H9 (cell line): ENCODE measurements around the gene HPDL. TPM values are rescaled to one million over a fixed set of nuclear protein-coding genes. Genes with fewer than 3 reads are reported as not detected.

Source experiments
- DNase-seq: peaks from one replicate; pipeline ENCODE4 v3.0.0-alpha.2; 2017
- H2AFZ ChIP-seq: one replicate; pipeline ENCODE4 v1.6.1; 2013; ENCODE audit warnings: mild to moderate bottlenecking, low read length, control low read depth, moderate library complexity
- H2AK5ac ChIP-seq: 2 replicates; pipeline ENCODE4 v1.6.1; 2013; ENCODE audit warnings: low read length, control low read depth, mixed read lengths; ENCODE audit not compliant: insufficient read length
- H2BK120ac ChIP-seq: one replicate; pipeline ENCODE4 v1.6.1; 2013; ENCODE audit warnings: low read depth, mild to moderate bottlenecking, low read length, control low read depth, inconsistent platforms; ENCODE audit not compliant: poor library complexity, severe bottlenecking
- H2BK12ac ChIP-seq: 2 replicates; pipeline ENCODE4 v1.6.1; 2013; ENCODE audit warnings: low read length, control low read depth, mixed read lengths, low read depth; ENCODE audit not compliant: insufficient read length
- H2BK15ac ChIP-seq: 2 replicates; pipeline ENCODE4 v1.6.1; 2013; ENCODE audit warnings: low read depth, low read length, control low read depth
- H2BK20ac ChIP-seq: one replicate; pipeline ENCODE4 v1.6.1; 2013; ENCODE audit warnings: low read depth, mild to moderate bottlenecking, low read length, control low read depth, inconsistent platforms; ENCODE audit not compliant: poor library complexity, severe bottlenecking
- H2BK5ac ChIP-seq: 2 replicates; pipeline ENCODE4 v1.6.1; 2013; ENCODE audit warnings: low read length, control low read depth, mixed read lengths; ENCODE audit not compliant: insufficient read length
- H3K14ac ChIP-seq: 2 replicates; pipeline ENCODE4 v1.6.1; 2013; ENCODE audit warnings: low read length, control low read depth; ENCODE audit not compliant: insufficient read depth
- H3K18ac ChIP-seq: 2 replicates; pipeline ENCODE4 v1.6.1; 2013; ENCODE audit warnings: low read depth, mild to moderate bottlenecking, mixed read lengths, low read length, control low read depth; ENCODE audit not compliant: insufficient read length
- H3K23ac ChIP-seq: 2 replicates; pipeline ENCODE4 v1.6.1; 2013; ENCODE audit warnings: low read length, control low read depth, mixed read lengths, low read depth; ENCODE audit not compliant: insufficient read length
- H3K23me2 ChIP-seq: 2 replicates; pipeline ENCODE4 v1.6.1; 2013; ENCODE audit warnings: low read depth, mild to moderate bottlenecking, mixed read lengths, low read length, control low read depth; ENCODE audit not compliant: insufficient read length, poor library complexity, severe bottlenecking
- H3K27ac ChIP-seq: 2 replicates; pipeline ENCODE4 v1.5.1; 2013; ENCODE audit warnings: low read length, control low read depth, mixed read lengths, low read depth; ENCODE audit not compliant: insufficient read length
- H3K27me3 ChIP-seq: 2 replicates; pipeline ENCODE4 v1.6.1; 2013; ENCODE audit warnings: low read length, control low read depth, inconsistent platforms; ENCODE audit not compliant: insufficient read depth
- H3K4ac ChIP-seq: 2 replicates; pipeline ENCODE4 v1.6.1; 2013; ENCODE audit warnings: low read depth, mild to moderate bottlenecking, control low read depth, inconsistent platforms, low read length, moderate library complexity
- H3K4me1 ChIP-seq: 2 replicates; pipeline ENCODE4 v1.6.1; 2013; ENCODE audit warnings: low read length, control low read depth, inconsistent platforms; ENCODE audit not compliant: insufficient read depth
- H3K4me2 ChIP-seq: 2 replicates; pipeline ENCODE4 v1.6.1; 2013; ENCODE audit warnings: low read length, control low read depth, mixed read lengths; ENCODE audit not compliant: insufficient read length, insufficient read depth
- H3K56ac ChIP-seq: 2 replicates; pipeline ENCODE4 v1.6.1; 2013; ENCODE audit warnings: low read depth, mild to moderate bottlenecking, mixed read lengths, low read length, control low read depth; ENCODE audit not compliant: insufficient read length
- H3K79me1 ChIP-seq: 2 replicates; pipeline ENCODE4 v1.6.1; 2013; ENCODE audit warnings: low read depth, mild to moderate bottlenecking, moderate library complexity, low read length, control low read depth, inconsistent platforms; ENCODE audit not compliant: insufficient read depth, poor library complexity, severe bottlenecking
- H3K79me2 ChIP-seq: 2 replicates; pipeline ENCODE4 v1.6.1; 2013; ENCODE audit warnings: low read length, control low read depth, inconsistent platforms; ENCODE audit not compliant: insufficient read depth
- H3K9ac ChIP-seq: 2 replicates; pipeline ENCODE4 v1.6.1; 2013; ENCODE audit warnings: low read length, control low read depth, mixed read lengths; ENCODE audit not compliant: insufficient read length; ENCODE audit errors: extremely low read depth
- H3K9me3 ChIP-seq: one replicate; pipeline ENCODE4 v1.6.1; 2013; ENCODE audit warnings: low read depth, low read length, inconsistent platforms; ENCODE audit not compliant: control insufficient read depth
- H3T11ph ChIP-seq: one replicate; pipeline ENCODE4 v1.6.1; 2013; ENCODE audit warnings: mild to moderate bottlenecking, low read length, control low read depth, inconsistent platforms
- H4K20me1 ChIP-seq: one replicate; pipeline ENCODE4 v1.6.1; 2013; ENCODE audit not compliant: control insufficient read depth, insufficient read length, insufficient read depth
- H4K5ac ChIP-seq: 2 replicates; pipeline ENCODE4 v1.6.1; 2013; ENCODE audit warnings: low read depth, mild to moderate bottlenecking, mixed read lengths, low read length, control low read depth; ENCODE audit not compliant: insufficient read length
- H4K8ac ChIP-seq: replicated peaks from 2 replicates; pipeline ENCODE4 v1.6.1; 2013; ENCODE audit warnings: low read length, control low read depth, mixed read lengths, low read depth; ENCODE audit not compliant: insufficient read length
- H4K91ac ChIP-seq: 2 replicates; pipeline ENCODE4 v1.6.1; 2013; ENCODE audit warnings: low read depth, mild to moderate bottlenecking, moderate library complexity, mixed read lengths, low read length, control low read depth; ENCODE audit not compliant: insufficient read length
- H3K27ac Mint-ChIP-seq, 3 experiments: 2 replicates in 2 of 3; 3 replicates in 1 of 3; pipeline ENCODE4 v1.8.0; 2020 to 2021; ENCODE audit warnings: mixed read lengths in 3 of 3, mild to moderate bottlenecking in 1 of 3, moderate library complexity in 1 of 3
- H3K27me3 Mint-ChIP-seq: 2 replicates; pipeline ENCODE4 v1.8.0; 2021; ENCODE audit warnings: low read depth, mild to moderate bottlenecking, moderate library complexity, mixed read lengths
- H3K36me3 Mint-ChIP-seq, 3 experiments: 2 replicates in 2 of 3; 3 replicates in 1 of 3; pipeline ENCODE4 v1.8.0; 2020 to 2021; ENCODE audit warnings: low read depth in 3 of 3, mixed read lengths in 3 of 3; ENCODE audit not compliant: insufficient read depth in 1 of 3
- H3K4me1 Mint-ChIP-seq, 2 experiments: 2 replicates each; pipeline ENCODE4 v1.8.0; 2020; ENCODE audit warnings: mixed read lengths in 2 of 2
- H3K4me3 Mint-ChIP-seq, 2 experiments: 2 replicates in 1 of 2; 3 replicates in 1 of 2; pipeline ENCODE4 v1.8.0; 2020 to 2021; ENCODE audit warnings: mild to moderate bottlenecking in 2 of 2, mixed read lengths in 2 of 2, moderate library complexity in 1 of 2
- H3K9me3 Mint-ChIP-seq, 2 experiments: 2 replicates in 1 of 2; 3 replicates in 1 of 2; pipeline ENCODE4 v1.8.0; 2020; ENCODE audit warnings: mild to moderate bottlenecking in 2 of 2, mixed read lengths in 2 of 2, moderate library complexity in 1 of 2
- WGBS: extraction: QIAGEN DNeasy Blood & Tissue Kit; methylation state at CpG from one replicate; pipeline ENCODE4 v1.1.7; 2013; ENCODE audit warnings: missing lambda C conversion rate, low lambda C conversion rate, mixed read lengths; ENCODE audit not compliant: insufficient read length; ENCODE audit errors: extremely low coverage; 5-methylcytosine and 5-hydroxymethylcytosine counted together
- total RNA-seq: library from RNA; stranded (reverse); gene quantifications from 2 replicates; pipeline ENCODE4 v1.2.1, GENCODE V29; 2021
- TF ChIP-seq, protein P1 (sequence below): fragments of 200-600 bp; sonication (generic); conservative IDR thresholded peaks from 3 replicates; pipeline ENCODE4 v1.8.0; 2021; ENCODE audit warnings: antibody characterized with exemption, mild to moderate bottlenecking

The HPDL gene
- total RNA-seq, 1 experiment from 2014 or later: 10.6 TPM

DNA sequence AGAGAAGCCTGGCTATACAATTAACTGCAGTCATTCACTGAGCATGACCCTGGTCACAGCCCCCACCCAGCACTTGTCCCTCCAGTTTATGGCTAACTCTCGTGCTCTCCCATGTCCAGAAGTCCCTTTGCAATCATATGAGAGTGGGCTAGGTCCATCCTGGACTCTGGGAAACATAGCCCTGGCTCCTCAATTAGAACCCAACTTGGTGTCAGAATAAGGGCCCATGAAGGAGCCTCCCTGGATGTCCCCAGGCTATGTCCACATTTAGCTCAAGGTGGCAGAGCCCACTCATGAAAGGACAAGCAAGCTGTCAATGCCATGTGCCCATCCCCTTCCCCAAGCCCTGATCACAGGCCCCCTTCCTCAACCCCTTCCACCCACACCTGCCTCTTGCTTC lies 27.4 kb upstream of the HPDL start:
- H3K4me1 Mint-ChIP-seq: peaks cover 21 to 22% of the 10 kb centered on the region in 2 experiments
- no peaks in the 10 kb centered on the region for H3K79me2 ChIP-seq
- H3T11ph ChIP-seq: no peak overlapping the region
- H2BK20ac ChIP-seq: no peak overlapping the region
- H2AK5ac ChIP-seq: no peak overlapping the region
- no peak overlapping the region for H2BK5ac ChIP-seq
- H3K14ac ChIP-seq: no peak overlapping the region
- H2BK120ac ChIP-seq: no peak overlapping the region
- no peak overlapping the region for H3K56ac ChIP-seq
- no peak overlapping the region for H3K27ac Mint-ChIP-seq
- no peak overlapping the region for H3K23ac ChIP-seq
- H3K23me2 ChIP-seq: peaks cover 8% of the 10 kb centered on the region
- no peaks in the 10 kb centered on the region for H3K36me3 Mint-ChIP-seq
- H3K9me3 ChIP-seq: no peaks in the 10 kb centered on the region
- TF ChIP-seq, protein P1, sequence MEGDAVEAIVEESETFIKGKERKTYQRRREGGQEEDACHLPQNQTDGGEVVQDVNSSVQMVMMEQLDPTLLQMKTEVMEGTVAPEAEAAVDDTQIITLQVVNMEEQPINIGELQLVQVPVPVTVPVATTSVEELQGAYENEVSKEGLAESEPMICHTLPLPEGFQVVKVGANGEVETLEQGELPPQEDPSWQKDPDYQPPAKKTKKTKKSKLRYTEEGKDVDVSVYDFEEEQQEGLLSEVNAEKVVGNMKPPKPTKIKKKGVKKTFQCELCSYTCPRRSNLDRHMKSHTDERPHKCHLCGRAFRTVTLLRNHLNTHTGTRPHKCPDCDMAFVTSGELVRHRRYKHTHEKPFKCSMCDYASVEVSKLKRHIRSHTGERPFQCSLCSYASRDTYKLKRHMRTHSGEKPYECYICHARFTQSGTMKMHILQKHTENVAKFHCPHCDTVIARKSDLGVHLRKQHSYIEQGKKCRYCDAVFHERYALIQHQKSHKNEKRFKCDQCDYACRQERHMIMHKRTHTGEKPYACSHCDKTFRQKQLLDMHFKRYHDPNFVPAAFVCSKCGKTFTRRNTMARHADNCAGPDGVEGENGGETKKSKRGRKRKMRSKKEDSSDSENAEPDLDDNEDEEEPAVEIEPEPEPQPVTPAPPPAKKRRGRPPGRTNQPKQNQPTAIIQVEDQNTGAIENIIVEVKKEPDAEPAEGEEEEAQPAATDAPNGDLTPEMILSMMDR: no peak
- H2BK15ac ChIP-seq: no peak overlapping the region
- H3K4me1 ChIP-seq: no peaks in the 10 kb centered on the region; the same call in 1 of the 2 replicates
- no peak overlapping the region for H4K8ac ChIP-seq
- no peaks in the 10 kb centered on the region for H4K20me1 ChIP-seq
- no peak overlapping the region for H4K91ac ChIP-seq
- H4K5ac ChIP-seq: no peak overlapping the region
- no peak overlapping the region for H2AFZ ChIP-seq
- H2BK12ac ChIP-seq: no peak overlapping the region
- no peak overlapping the region for H3K4me3 Mint-ChIP-seq
- no peak overlapping the region for H3K4ac ChIP-seq
- no peak overlapping the region for H3K18ac ChIP-seq
- no peaks in the 10 kb centered on the region; a peak in 1 of 5 replicates for H3K9me3 Mint-ChIP-seq
- no peaks in the 10 kb centered on the region for H3K27me3 ChIP-seq
- H3K27ac ChIP-seq: no peak overlapping the region
- no peak overlapping the region for H3K4me2 ChIP-seq
- H3K79me1 ChIP-seq: no peaks in the 10 kb centered on the region
- DNase-seq: no peak
- H3K9ac ChIP-seq: no peak overlapping the region
- no CpG with 5 or more reads among the region's 1 CpG for WGBS
- no peaks in the 10 kb centered on the region for H3K27me3 Mint-ChIP-seq
